LNCAP (cell line): ENCODE data around the gene MAGI1.

Experiments used
- TF ChIP-seq, protein P1 (sequence below): fragments of 450-650 bp; IDR thresholded peaks from 2 replicates; pipeline ENCODE4 v1.5.1; 2017; ENCODE audit warnings: mild to moderate bottlenecking

The MAGI1 gene

DNA sequence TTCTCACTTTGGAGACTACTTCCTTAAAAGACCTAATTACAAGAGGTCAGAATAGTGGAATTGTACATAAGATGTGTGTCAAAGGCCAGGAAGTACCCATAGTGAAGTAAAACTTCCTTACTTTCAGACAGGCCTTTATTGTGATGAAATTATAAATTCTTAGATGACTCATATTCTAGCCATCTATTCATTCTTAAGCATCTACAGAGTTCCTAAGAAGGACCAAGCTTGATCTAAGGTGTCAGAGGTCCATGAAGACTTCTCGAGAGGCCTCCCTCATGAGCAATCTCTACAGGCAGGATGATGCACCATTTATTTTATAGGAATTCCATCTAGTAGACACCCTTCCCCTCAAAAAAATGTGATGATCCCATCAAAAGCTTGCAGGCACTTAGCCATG is 493.3 kb downstream of the MAGI1 start:
- TF ChIP-seq, protein P1, sequence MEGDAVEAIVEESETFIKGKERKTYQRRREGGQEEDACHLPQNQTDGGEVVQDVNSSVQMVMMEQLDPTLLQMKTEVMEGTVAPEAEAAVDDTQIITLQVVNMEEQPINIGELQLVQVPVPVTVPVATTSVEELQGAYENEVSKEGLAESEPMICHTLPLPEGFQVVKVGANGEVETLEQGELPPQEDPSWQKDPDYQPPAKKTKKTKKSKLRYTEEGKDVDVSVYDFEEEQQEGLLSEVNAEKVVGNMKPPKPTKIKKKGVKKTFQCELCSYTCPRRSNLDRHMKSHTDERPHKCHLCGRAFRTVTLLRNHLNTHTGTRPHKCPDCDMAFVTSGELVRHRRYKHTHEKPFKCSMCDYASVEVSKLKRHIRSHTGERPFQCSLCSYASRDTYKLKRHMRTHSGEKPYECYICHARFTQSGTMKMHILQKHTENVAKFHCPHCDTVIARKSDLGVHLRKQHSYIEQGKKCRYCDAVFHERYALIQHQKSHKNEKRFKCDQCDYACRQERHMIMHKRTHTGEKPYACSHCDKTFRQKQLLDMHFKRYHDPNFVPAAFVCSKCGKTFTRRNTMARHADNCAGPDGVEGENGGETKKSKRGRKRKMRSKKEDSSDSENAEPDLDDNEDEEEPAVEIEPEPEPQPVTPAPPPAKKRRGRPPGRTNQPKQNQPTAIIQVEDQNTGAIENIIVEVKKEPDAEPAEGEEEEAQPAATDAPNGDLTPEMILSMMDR, result no peak

DNA sequence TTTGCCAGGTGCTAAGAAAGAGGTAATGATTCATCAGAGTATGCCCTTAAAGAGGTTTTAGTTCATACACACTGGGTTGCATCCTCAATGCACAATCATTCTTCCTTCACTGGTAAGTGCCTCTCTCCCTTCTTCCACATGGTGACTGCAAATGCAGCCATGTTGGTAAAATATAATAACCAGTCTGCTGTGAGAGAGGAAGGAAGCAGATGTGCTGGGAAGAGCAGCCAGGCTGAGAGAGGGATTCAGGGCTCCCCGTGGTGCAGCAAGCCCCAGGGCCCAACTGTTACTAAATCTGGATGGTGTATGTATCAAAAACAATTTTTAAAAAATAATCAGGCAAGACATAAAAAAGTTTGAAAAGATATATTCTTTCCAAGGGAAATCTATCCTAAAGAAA is 498.1 kb downstream of the MAGI1 start:
- TF ChIP-seq, protein P1, result no peak

DNA sequence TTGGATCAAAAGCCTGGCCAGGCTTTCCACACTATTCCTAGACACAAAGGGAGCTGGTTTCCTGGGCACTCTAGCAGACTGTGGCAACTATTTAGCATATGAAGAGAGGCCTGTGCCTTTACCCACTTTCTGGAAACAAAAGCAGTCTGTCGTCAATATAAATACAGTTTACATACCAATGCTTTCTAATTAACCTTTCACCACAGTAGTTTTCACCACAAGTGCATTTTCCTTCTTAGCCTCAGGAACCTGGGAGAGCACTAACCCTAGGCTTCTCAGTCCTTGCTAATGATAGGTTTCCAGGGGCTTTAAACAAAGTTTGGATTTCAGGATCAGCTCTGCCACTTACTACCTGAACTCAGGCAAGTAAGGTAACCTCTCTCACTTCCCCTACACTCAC is 499.1 kb downstream of the MAGI1 start:
- TF ChIP-seq, protein P1, result no peak

DNA sequence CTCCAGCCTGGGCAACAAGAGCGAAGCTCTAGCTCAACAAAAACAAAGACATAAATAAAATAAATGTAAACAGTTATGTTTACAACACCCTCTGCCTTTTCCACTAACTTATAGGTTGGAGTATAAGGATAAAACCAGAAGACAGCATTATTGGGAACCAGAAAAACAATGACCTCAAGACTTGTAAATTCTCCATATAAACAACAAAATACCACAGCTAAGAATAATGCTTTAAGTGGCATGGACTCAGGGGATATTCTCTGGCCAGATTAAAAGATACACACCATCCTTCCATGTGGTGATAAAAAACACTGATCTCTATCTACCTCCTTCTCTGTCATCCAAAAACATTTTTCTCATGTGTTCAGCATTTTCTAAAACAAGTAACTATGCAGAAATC is 500.6 kb downstream of the MAGI1 start:
- TF ChIP-seq, protein P1, result no peak

DNA sequence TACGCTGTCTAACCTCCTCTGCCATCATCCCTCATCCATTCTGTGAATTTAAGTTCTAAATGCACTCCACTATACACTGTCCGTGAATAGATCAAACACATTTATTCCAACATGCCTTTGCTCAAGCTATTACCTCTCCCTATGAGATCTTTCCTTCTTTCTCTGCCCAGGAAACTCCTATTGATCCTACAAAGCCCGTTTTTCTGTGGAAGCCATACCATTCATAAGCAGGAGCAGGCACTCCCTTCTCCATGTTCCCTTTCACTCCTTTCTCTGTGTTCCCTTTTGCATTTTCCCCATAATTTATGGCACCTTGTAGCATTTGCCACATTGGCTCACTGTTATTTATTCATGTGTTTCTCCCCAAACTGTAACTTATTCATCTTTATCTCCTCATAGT is 501.6 kb downstream of the MAGI1 start:
- TF ChIP-seq, protein P1, result no peak

DNA sequence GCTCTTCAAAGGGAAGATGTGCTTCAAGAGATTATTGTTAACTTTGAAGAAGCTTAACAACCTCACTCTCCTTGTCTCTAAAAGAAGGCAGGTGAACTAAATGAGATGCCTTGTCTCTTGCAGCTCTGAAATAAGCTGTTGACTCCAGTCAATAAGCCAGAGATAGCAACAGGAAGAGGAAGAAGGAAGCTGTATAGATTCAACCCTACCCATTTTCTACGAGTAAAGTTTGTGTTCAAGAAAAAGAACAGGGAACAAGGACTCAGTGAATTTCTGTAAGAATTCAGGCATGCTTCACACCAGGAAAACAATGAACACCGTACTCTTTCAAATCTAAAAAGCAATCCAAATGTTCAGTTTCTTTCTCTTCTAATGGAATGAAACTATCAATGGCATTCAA is 503.5 kb downstream of the MAGI1 start:
- TF ChIP-seq, protein P1, result no peak

DNA sequence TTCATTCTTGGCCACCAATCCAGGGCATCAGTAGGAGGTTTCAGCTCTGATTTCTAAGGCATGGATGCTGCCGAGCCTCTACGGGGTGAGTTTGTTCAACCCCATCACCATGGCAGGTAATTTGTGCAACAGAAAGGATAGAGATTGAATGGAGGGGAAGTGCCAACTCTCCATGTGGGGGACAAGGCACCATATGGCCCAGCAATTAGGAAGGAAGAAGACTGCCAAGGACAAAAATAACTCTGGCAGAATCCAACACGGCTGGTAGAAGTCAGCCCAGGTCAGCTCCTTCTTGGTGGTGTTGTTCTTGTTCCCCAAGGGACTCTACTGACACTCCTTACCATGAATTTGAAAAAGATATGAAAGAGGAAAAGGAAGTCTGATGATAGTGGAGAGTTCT is 503.9 kb downstream of the MAGI1 start:
- TF ChIP-seq, protein P1, result no peak

DNA sequence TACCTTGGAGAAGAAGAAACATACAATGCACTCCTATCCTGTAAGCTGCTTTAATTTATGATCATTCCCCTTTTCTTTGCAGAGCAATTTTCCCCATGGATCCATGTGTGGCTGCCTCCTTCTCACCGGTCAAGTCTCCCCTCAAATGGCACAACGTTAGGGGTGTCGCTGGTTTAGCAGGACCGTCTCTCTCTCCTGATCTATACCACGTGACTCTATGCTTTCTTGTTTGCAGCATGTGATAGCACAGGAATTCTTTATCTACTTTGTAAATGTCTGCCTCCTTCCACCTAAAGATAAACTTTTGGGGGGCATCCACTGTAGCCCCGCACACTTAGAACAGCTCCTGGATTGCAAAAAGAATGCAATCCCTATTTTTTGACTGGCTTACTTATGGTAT is 506.0 kb downstream of the MAGI1 start:
- TF ChIP-seq, protein P1, result no peak
